Mesodermal cell (in vitro differentiated cells): ENCODE measurements around the gene ENDOG.
"Not testable (repeated sequence)": the region's sequence is repeated elsewhere in the genome, so short reads cannot be mapped to it uniquely, and the experiment has no call there.

ENCODE experiments used
- H3K27ac ChIP-seq: 2 replicates; pipeline ENCODE4 v1.7.0; 2013; ENCODE audit warnings: mild to moderate bottlenecking, low read depth, low read length, moderate library complexity; ENCODE audit not compliant: severe bottlenecking
- H3K36me3 ChIP-seq: 2 replicates; pipeline ENCODE4 v1.7.1; 2013; ENCODE audit warnings: mild to moderate bottlenecking, low read length, moderate library complexity; ENCODE audit not compliant: control insufficient read depth, insufficient read depth
- H3K4me1 ChIP-seq: one replicate; pipeline ENCODE4 v1.7.1; 2013; ENCODE audit warnings: mild to moderate bottlenecking, low read length; ENCODE audit not compliant: insufficient read depth, control insufficient read depth, poor library complexity, severe bottlenecking
- H3K4me3 ChIP-seq: 2 replicates; pipeline ENCODE4 v1.7.0; 2013; ENCODE audit warnings: low read length, control low read depth, mild to moderate bottlenecking; ENCODE audit not compliant: insufficient read depth, poor library complexity, severe bottlenecking; ENCODE audit errors: extremely low read depth
- H3K9me3 ChIP-seq: 2 replicates; pipeline ENCODE4 v1.7.1; 2013; ENCODE audit warnings: mild to moderate bottlenecking, low read length, moderate library complexity; ENCODE audit not compliant: control insufficient read depth
- WGBS, 2 experiments: methylation state at CpG; one replicate each; pipeline ENCODE4 v1.1.5; 2013; ENCODE audit warnings: missing lambda C conversion rate in 2 of 2; ENCODE audit not compliant: insufficient coverage in 2 of 2; 5-methylcytosine and 5-hydroxymethylcytosine counted together

The ENDOG gene

GRCh38 chr9:128870128-128870940, 52.0 kb downstream of the ENDOG start:
- no peak overlapping the region for H3K27ac ChIP-seq
- no peaks in the 10 kb centered on the region for H3K9me3 ChIP-seq
- 90 to 100% methylated on average over 2 of the region's 7 CpGs for WGBS, 2 experiments
- no peaks in the 10 kb centered on the region for H3K4me1 ChIP-seq
- no peak overlapping the region for H3K4me3 ChIP-seq
- H3K36me3 ChIP-seq, result peaks cover 31% of the 10 kb centered on the region

DNA sequence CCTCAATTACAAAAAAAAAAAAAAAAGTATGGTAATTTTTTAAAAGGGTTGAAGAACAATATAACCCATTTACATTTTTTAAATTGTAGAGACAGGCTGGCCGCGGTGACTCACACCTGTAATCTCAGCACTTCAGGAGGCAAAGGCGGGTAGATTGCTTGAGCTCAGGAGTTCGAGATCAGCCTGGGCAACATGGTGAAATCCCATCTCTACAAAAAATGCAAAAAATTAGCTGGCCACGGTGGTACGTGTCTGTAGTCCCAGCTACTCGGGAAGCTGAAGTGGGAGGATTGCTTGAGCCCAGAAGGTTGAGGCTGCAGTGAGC, 52.6 kb downstream of the ENDOG start:
- H3K4me3 ChIP-seq, H3K4me1 ChIP-seq, H3K27ac ChIP-seq, H3K9me3 ChIP-seq: not testable (repeated sequence)
- 75 to 87% methylated on average over 7 of the region's 7 CpGs for WGBS, 2 experiments
- peaks cover 31% of the 10 kb centered on the region for H3K36me3 ChIP-seq
